Gastrocnemius medialis (tissue), 4 donors: Measurements from ENCODE around the gene SNCA. TPM values are rescaled to one million over a fixed set of nuclear protein-coding genes. Genes with fewer than 3 reads are reported as not detected.

Source experiments
- ATAC-seq, 2 donors: fragments of 150-250 bp; one replicate each; pipeline ENCODE4 v1.9.1; 2016
- DNase-seq, 2 donors: peaks; one replicate each; pipeline ENCODE4 v3.0.0-alpha.2; 2019
- H3K27ac ChIP-seq, 4 donors: fragments of 200-600 bp; sonication (generic); 1 replicate in 1 of 4; 2 replicates in 3 of 4; pipeline ENCODE4 v1.5.1; 2016 to 2018; ENCODE audit warnings: mild to moderate bottlenecking in 2 of 4, moderate library complexity in 1 of 4
- H3K27me3 ChIP-seq, 3 donors: fragments of 200-600 bp; sonication (generic) in 2 of 3; 1 replicate in 1 of 3; 2 replicates in 2 of 3; pipeline versions ENCODE4 v1.5.1 to v1.6.0; 2016 to 2019; ENCODE audit warnings: mild to moderate bottlenecking in 1 of 3, moderate library complexity in 1 of 3
- H3K36me3 ChIP-seq, 2 donors: fragments of 200-600 bp; sonication (generic) in 1 of 2; one replicate each; pipeline ENCODE4 v1.5.1; 2017 to 2018
- H3K4me1 ChIP-seq, 2 donors: fragments of 200-600 bp; sonication (generic) in 1 of 2; one replicate each; pipeline ENCODE4 v1.5.1; 2016 to 2017; ENCODE audit warnings: mild to moderate bottlenecking in 2 of 2
- H3K4me3 ChIP-seq, 4 donors: fragments of 200-600 bp; sonication (generic) in 3 of 4; 1 replicate in 1 of 4; 2 replicates in 3 of 4; pipeline ENCODE4 v1.5.1; 2016 to 2019; ENCODE audit warnings: mild to moderate bottlenecking in 2 of 4
- H3K9me3 ChIP-seq, 3 donors: fragments of 200-600 bp; sonication (generic) in 2 of 3; 1 replicate in 1 of 3; 2 replicates in 2 of 3; pipeline ENCODE4 v1.5.1; 2016 to 2019
- CTCF ChIP-seq, 5 experiments: fragments of 450-650 bp in 3 of 5; fragments of 200-600 bp in 2 of 5; sonication (generic) in 2 of 5; IDR thresholded peaks in 4 of 5; conservative IDR thresholded peaks in 1 of 5; 1 replicate in 4 of 5; 2 replicates in 1 of 5; pipeline ENCODE4 v1.5.1; 2016 to 2019; ENCODE audit warnings: antibody characterized with exemption in 5 of 5, mild to moderate bottlenecking in 3 of 5, moderate library complexity in 3 of 5
- POLR2A ChIP-seq, 2 donors: fragments of 450-650 bp; IDR thresholded peaks; one replicate each; pipeline ENCODE4 v1.6.1; 2017; ENCODE audit warnings: antibody characterized with exemption in 2 of 2, mild to moderate bottlenecking in 2 of 2, moderate library complexity in 2 of 2
- in situ Hi-C, 4 donors: fragments of 200-750 bp; cut with MboI; loops; one replicate each; pipeline versions ENCODE4 v1.15.0 to v1.8.0; 2017; ENCODE audit warnings: low sequenced_read_pairs in 4 of 4
- intact Hi-C: fragments of 100-400 bp; cut with DNase I; formaldehyde crosslinking; loops from one replicate; pipeline ENCODE4 v1.15.1; 2023; ENCODE audit warnings: low total_unique reads
- total RNA-seq, 4 donors: library from RNA; depleted of rRNA; stranded (reverse); fragments of >200 nt; gene quantifications; one replicate each; pipeline versions ENCODE4 v1.1.0 to v1.2.3, GENCODE V29; 2016

The SNCA gene
- total RNA-seq, 4 donors from 2014 or later = 0.73 to 1.7 (median 1.1) TPM; not detected in 1

GRCh38 chr4:89800527-89801103 is 36.3 kb downstream of the SNCA start:
- in situ Hi-C loops = no loop called here

GRCh38 chr4:89800012-89800516 is 36.9 kb downstream of the SNCA start:
- TF ChIP-seq CTCF (IDR thresholded peaks at IDR 0.05 in 4 of 5, conservative IDR thresholded peaks at IDR 0.05 in 1 of 5) (no peak), POLR2A (IDR thresholded peaks at IDR 0.05) (no peak)
- in situ Hi-C loops = no loop called here
- H3K27ac ChIP-seq = no peak overlapping the region
- ATAC-seq (no peak), DNase-seq (no peak)
- no peaks in the 10 kb centered on the region for H3K4me1 ChIP-seq
- intact Hi-C loops = no loop called here
- H3K27me3 ChIP-seq = no peaks in the 10 kb centered on the region
- H3K36me3 ChIP-seq = no peaks in the 10 kb centered on the region
- H3K4me3 ChIP-seq = no peak overlapping the region
- no peaks in the 10 kb centered on the region for H3K9me3 ChIP-seq

More at GRCh38 chr4:89800527-89801103, 36.3 kb downstream of the SNCA start:
- Histone ChIP-seq H3K27me3 (no peaks in the 10 kb centered on the region), H3K36me3 (no peaks in the 10 kb centered on the region), H3K9me3 (no peaks in the 10 kb centered on the region), H3K4me3 (no peak overlapping the region), H3K4me1 (no peaks in the 10 kb centered on the region), H3K27ac (no peak overlapping the region)
- TF ChIP-seq POLR2A (IDR thresholded peaks at IDR 0.05) (no peak), CTCF (IDR thresholded peaks at IDR 0.05 in 4 of 5, conservative IDR thresholded peaks at IDR 0.05 in 1 of 5) (no peak)
- DNase-seq = no peak
- no peak for ATAC-seq
- intact Hi-C loops = no loop called here

GRCh38 chr4:89799071-89799470 is 37.9 kb downstream of the SNCA start:
- DNase-seq = no peak
- H3K27ac ChIP-seq = no peak overlapping the region
- no peaks in the 10 kb centered on the region for H3K27me3 ChIP-seq
- H3K4me3 ChIP-seq = no peak overlapping the region
- no peaks in the 10 kb centered on the region for H3K9me3 ChIP-seq
- H3K36me3 ChIP-seq = no peaks in the 10 kb centered on the region
- TF ChIP-seq CTCF (IDR thresholded peaks at IDR 0.05 in 4 of 5, conservative IDR thresholded peaks at IDR 0.05 in 1 of 5) (no peak), POLR2A (IDR thresholded peaks at IDR 0.05) (no peak)
- no peaks in the 10 kb centered on the region for H3K4me1 ChIP-seq
- in situ Hi-C loops = no loop called here
- no peak for ATAC-seq
- intact Hi-C loops = no loop called here

GRCh38 chr4:89797117-89797516 is 39.8 kb downstream of the SNCA start:
- no peak for ATAC-seq
- H3K4me3 ChIP-seq = no peak overlapping the region
- no peaks in the 10 kb centered on the region for H3K36me3 ChIP-seq
- DNase-seq = no peak
- H3K27ac ChIP-seq = no peak overlapping the region
- H3K9me3 ChIP-seq = no peaks in the 10 kb centered on the region
- in situ Hi-C loops = no loop called here
- H3K27me3 ChIP-seq = no peaks in the 10 kb centered on the region
- H3K4me1 ChIP-seq = no peaks in the 10 kb centered on the region
- intact Hi-C loops = no loop called here
- TF ChIP-seq POLR2A (IDR thresholded peaks at IDR 0.05) (no peak), CTCF (IDR thresholded peaks at IDR 0.05 in 4 of 5, conservative IDR thresholded peaks at IDR 0.05 in 1 of 5) (no peak)
